ENCODE measurements around the gene ANKRD31. TPM values are rescaled to one million over a fixed set of nuclear protein-coding genes. Genes with fewer than 3 reads are reported as not detected.

Gene ANKRD31
- polyA plus RNA-seq, 1 experiment: 0.02 TPM

GRCh38 chr5:75058986-75059535, 177.6 kb downstream of the ANKRD31 start:
- CTCF ChIA-PET: no interaction called here
- TF ChIP-seq CTCF (IDR thresholded peaks at IDR 0.05; ENCODE audit: insufficient read depth, low read depth, low read length): no peak
- DNase-seq (ENCODE audit: low read depth): no peak
- no peaks in the 10 kb centered on the region for H3K27me3 ChIP-seq (ENCODE audit: control insufficient read depth, insufficient read depth, low read length)
- no peak overlapping the region for H3K4me3 ChIP-seq (ENCODE audit: low read depth, low read length)
- POLR2A ChIA-PET: no interaction called here
- no peaks in the 10 kb centered on the region for H3K36me3 ChIP-seq (ENCODE audit: control insufficient read depth, insufficient read depth, low read length)

- POLR2A ChIA-PET: no interaction called here
- no peaks in the 10 kb centered on the region for H3K36me3 ChIP-seq (ENCODE audit: control insufficient read depth, insufficient read depth, low read length)
- H3K27me3 ChIP-seq (ENCODE audit: control insufficient read depth, insufficient read depth, low read length): no peaks in the 10 kb centered on the region
- no peak for TF ChIP-seq CTCF (IDR thresholded peaks at IDR 0.05; ENCODE audit: insufficient read depth, low read depth, low read length)
- no peak for DNase-seq (ENCODE audit: low read depth)
- CTCF ChIA-PET: no interaction called here
- no peak overlapping the region for H3K4me3 ChIP-seq (ENCODE audit: low read depth, low read length)
Measured at GRCh38 chr5:75057561-75057960, 179.1 kb downstream of the ANKRD31 start.

GRCh38 chr5:75055727-75056144, 180.9 kb downstream of the ANKRD31 start:
- POLR2A ChIA-PET: no interaction called here
- no peaks in the 10 kb centered on the region for H3K36me3 ChIP-seq (ENCODE audit: control insufficient read depth, insufficient read depth, low read length)
- H3K27me3 ChIP-seq (ENCODE audit: control insufficient read depth, insufficient read depth, low read length): no peaks in the 10 kb centered on the region
- DNase-seq (ENCODE audit: low read depth): peak; percentile 65
- CTCF ChIA-PET: interaction anchor here (0.9 to 1.3 kb wide), 2 partner anchors 9 to 138 kb away, joined by 3 read pairs; no protein-coding TSS in a partner anchor
- no peak for TF ChIP-seq CTCF (IDR thresholded peaks at IDR 0.05; ENCODE audit: insufficient read depth, low read depth, low read length)
- no peak overlapping the region for H3K4me3 ChIP-seq (ENCODE audit: low read depth, low read length)

GRCh38 chr5:75054134-75054930, 182.3 kb downstream of the ANKRD31 start:
- H3K27me3 ChIP-seq (ENCODE audit: control insufficient read depth, insufficient read depth, low read length): no peaks in the 10 kb centered on the region
- CTCF ChIA-PET: interaction anchor here (0.6 to 2.1 kb wide), 8 partner anchors 17 to 283 kb away, joined by 3 to 5 read pairs (median 3); partner anchors contain the start of gene HMGCR
- TF ChIP-seq CTCF (IDR thresholded peaks at IDR 0.05; ENCODE audit: insufficient read depth, low read depth, low read length): no peak
- no peak for DNase-seq (ENCODE audit: low read depth)
- POLR2A ChIA-PET: interaction anchor here (0.5 to 0.6 kb wide), 2 partner anchors 16 to 181 kb away, joined by 3 to 6 read pairs; no protein-coding TSS in a partner anchor
- no peaks in the 10 kb centered on the region for H3K36me3 ChIP-seq (ENCODE audit: control insufficient read depth, insufficient read depth, low read length)
- H3K4me3 ChIP-seq (ENCODE audit: low read depth, low read length): peak overlapping the region; percentile 70

Measured in BJ (cell line).